PC-3 (cell line): ENCODE data around the gene CCN6. TPM values are rescaled to one million over a fixed set of nuclear protein-coding genes. Genes with fewer than 3 reads are reported as not detected.

Experiments used
- ATAC-seq: fragments of 200-7000 bp; cut with Tn5 transposase; 2 replicates; pipeline ENCODE4 v1.9.1; 2020; ENCODE audit warnings: mild to moderate bottlenecking, moderate library complexity
- BruUV-seq: library from RNA; stranded (reverse); fragments of 400-500 nt; replicated peaks from 2 replicates; lab custom pipeline; 2021; lab: Mats Ljungman, UMichigan
- CTCF ChIA-PET: fragments of 300-600 bp; sonication (Branson Sonifier 250); formaldehyde crosslinking; loops from one replicate; lab custom pipeline; 2022; ENCODE audit warnings: antibody characterized with exemption; lab: Charles Lee
- POLR2A ChIA-PET: fragments of 300-600 bp; sonication (Branson Sonifier 250); formaldehyde crosslinking; loops from one replicate; lab custom pipeline; 2022; ENCODE audit warnings: antibody characterized with exemption; ENCODE audit not compliant: unreplicated experiment; lab: Charles Lee
- DNase-seq: peaks from one replicate; pipeline ENCODE4 v3.0.0-alpha.2; 2015
- H2AFZ ChIP-seq: fragments of 300-600 bp; sonication (generic); 2 replicates; pipeline ENCODE4 v1.6.0; 2016; ENCODE audit warnings: antibody characterized with exemption, low read length
- H3F3A ChIP-seq: fragments of 300-600 bp; sonication (generic); one replicate; pipeline ENCODE4 v1.6.0; 2017; ENCODE audit warnings: antibody characterized with exemption, low read length, control low read depth, mild to moderate bottlenecking; ENCODE audit not compliant: unreplicated experiment
- H3K27ac ChIP-seq: fragments of 300-600 bp; sonication (generic); 2 replicates; pipeline ENCODE4 v1.5.1; 2016; ENCODE audit warnings: mild to moderate bottlenecking, low read length
- H3K27me3 ChIP-seq: fragments of 300-600 bp; sonication (generic); 2 replicates; pipeline ENCODE4 v1.6.1; 2016; ENCODE audit warnings: low read length, mixed read lengths
- H3K36me3 ChIP-seq: fragments of 300-600 bp; sonication (generic); 2 replicates; pipeline ENCODE4 v1.6.1; 2016; ENCODE audit warnings: low read depth, mixed run types, low read length, mixed read lengths
- H3K4me1 ChIP-seq: fragments of 300-600 bp; sonication (generic); 2 replicates; pipeline ENCODE4 v1.5.1; 2016; ENCODE audit warnings: low read length; ENCODE audit not compliant: insufficient read depth
- H3K4me2 ChIP-seq: fragments of 300-600 bp; sonication (generic); 2 replicates; pipeline ENCODE4 v1.6.0; 2016; ENCODE audit warnings: low read length
- H3K4me3 ChIP-seq: fragments of 300-600 bp; sonication (generic); 2 replicates; pipeline ENCODE4 v1.5.1; 2016; ENCODE audit warnings: mild to moderate bottlenecking, low read length, mixed read lengths
- H3K79me2 ChIP-seq: fragments of 300-600 bp; sonication (generic); 2 replicates; pipeline ENCODE4 v1.6.1; 2017; ENCODE audit warnings: low read length, mixed read lengths
- H3K9ac ChIP-seq: fragments of 300-600 bp; sonication (generic); 2 replicates; pipeline ENCODE4 v1.6.0; 2016; ENCODE audit warnings: mild to moderate bottlenecking, low read length
- H3K9me2 ChIP-seq: fragments of 300-600 bp; sonication (generic); replicated peaks from 2 replicates; pipeline ENCODE4 v1.6.1; 2016; ENCODE audit warnings: mixed run types, low read length, mixed read lengths
- H3K9me3 ChIP-seq: fragments of 300-600 bp; sonication (generic); 2 replicates; pipeline ENCODE4 v1.6.1; 2016; ENCODE audit warnings: low read length, mixed read lengths
- H4K20me1 ChIP-seq: fragments of 300-600 bp; sonication (generic); 2 replicates; pipeline ENCODE4 v1.6.1; 2016; ENCODE audit warnings: low read length, mixed read lengths
- EZH2 ChIP-seq: fragments of 300-600 bp; sonication (generic); IDR thresholded peaks from one replicate; pipeline ENCODE4 v1.6.1; 2017; ENCODE audit warnings: antibody characterized with exemption, mild to moderate bottlenecking, low read length; ENCODE audit not compliant: unreplicated experiment
- EZH2phosphoT487 ChIP-seq: fragments of 300-600 bp; sonication (generic); IDR thresholded peaks from 2 replicates; pipeline ENCODE4 v1.6.1; 2018; ENCODE audit warnings: mild to moderate bottlenecking, antibody characterized with exemption, low read length, borderline replicate concordance
- intact Hi-C: fragments of 100-400 bp; cut with micrococcal nuclease; formaldehyde crosslinking; loops from 2 replicates; pipeline ENCODE4 v1.9.0; 2023
- total RNA-seq: library from RNA; depleted of rRNA; stranded (reverse); fragments of >200 nt; gene quantifications from 2 replicates; pipeline ENCODE4 v1.2.3, GENCODE V29; 2014
- TF ChIP-seq, protein P1 (sequence below): fragments of 300-600 bp; sonication (generic); conservative IDR thresholded peaks from 2 replicates; pipeline ENCODE4 v1.5.1; 2017; ENCODE audit warnings: antibody characterized with exemption, low read depth, mild to moderate bottlenecking, low read length

CCN6 gene
- total RNA-seq, 1 experiment from 2014 or later, result not detected

DNA sequence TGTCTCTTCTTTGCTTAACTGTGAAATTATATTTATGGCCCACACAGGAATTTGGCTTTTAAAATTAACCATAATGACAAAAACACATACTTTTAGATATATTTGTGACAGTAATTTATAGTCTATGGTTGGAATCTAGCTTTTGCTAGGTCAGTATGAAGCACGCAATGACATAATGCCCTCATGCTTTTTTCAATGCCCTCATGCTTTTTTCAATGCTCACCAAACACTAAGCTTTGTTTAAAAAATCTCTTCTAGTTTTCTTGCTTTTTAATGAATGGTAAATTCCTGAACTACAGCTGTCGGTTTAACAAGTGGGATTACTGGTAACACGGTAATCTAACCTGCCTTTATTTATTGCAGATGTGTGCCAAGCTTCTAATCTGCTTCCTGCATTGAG, 12.7 kb downstream of the CCN6 start:
- Histone ChIP-seq H4K20me1 (no peaks in the 10 kb centered on the region), H2AFZ (no peak overlapping the region), H3K79me2 (no peaks in the 10 kb centered on the region), H3K27ac (no peak overlapping the region), H3K9me3 (no peaks in the 10 kb centered on the region), H3K9me2 (no peaks in the 10 kb centered on the region), H3K4me1 (peaks cover 7% of the 10 kb centered on the region; the same call in 1 of the 2 replicates), H3K36me3 (peaks cover 3% of the 10 kb centered on the region), H3K4me3 (no peak overlapping the region), H3K4me2 (no peak overlapping the region), H3F3A (no peaks in the 10 kb centered on the region), H3K27me3 (no peaks in the 10 kb centered on the region), H3K9ac (no peak overlapping the region)
- BruUV-seq, result no TSS peak
- TF ChIP-seq EZH2phosphoT487, result no peak
- no peak for TF ChIP-seq EZH2
- TF ChIP-seq, protein P1, sequence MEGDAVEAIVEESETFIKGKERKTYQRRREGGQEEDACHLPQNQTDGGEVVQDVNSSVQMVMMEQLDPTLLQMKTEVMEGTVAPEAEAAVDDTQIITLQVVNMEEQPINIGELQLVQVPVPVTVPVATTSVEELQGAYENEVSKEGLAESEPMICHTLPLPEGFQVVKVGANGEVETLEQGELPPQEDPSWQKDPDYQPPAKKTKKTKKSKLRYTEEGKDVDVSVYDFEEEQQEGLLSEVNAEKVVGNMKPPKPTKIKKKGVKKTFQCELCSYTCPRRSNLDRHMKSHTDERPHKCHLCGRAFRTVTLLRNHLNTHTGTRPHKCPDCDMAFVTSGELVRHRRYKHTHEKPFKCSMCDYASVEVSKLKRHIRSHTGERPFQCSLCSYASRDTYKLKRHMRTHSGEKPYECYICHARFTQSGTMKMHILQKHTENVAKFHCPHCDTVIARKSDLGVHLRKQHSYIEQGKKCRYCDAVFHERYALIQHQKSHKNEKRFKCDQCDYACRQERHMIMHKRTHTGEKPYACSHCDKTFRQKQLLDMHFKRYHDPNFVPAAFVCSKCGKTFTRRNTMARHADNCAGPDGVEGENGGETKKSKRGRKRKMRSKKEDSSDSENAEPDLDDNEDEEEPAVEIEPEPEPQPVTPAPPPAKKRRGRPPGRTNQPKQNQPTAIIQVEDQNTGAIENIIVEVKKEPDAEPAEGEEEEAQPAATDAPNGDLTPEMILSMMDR, result no peak
- intact Hi-C loops, result no loop called here
- ChIA-PET CTCF (no interaction called here), POLR2A (no interaction called here)
- DNase-seq (no peak), ATAC-seq (no peak)

DNA sequence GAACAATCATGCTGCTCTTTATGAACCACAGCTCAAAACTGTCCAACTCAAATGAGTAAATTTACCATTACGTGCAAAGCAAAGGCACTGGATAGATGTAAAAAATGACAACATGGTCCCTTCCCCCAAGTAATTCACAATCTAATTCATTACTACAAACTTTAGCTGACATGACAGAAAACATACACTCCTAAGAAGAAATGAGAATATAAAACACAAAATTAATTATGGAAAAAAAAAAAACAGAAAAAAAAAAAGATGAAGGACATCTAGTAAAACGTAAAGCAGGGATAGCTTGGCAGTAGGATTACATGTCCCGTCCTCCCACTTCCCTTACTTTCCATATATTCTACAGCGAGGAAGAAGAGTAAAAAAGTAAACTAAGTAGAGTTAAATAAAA, 27.7 kb downstream of the CCN6 start:
- ATAC-seq (no peak), DNase-seq (no peak)
- TF ChIP-seq, protein P1, result no peak
- no peak for TF ChIP-seq EZH2
- no peak for TF ChIP-seq EZH2phosphoT487
- Histone ChIP-seq H3K4me3 (no peak overlapping the region), H3K4me2 (no peak overlapping the region), H3F3A (no peaks in the 10 kb centered on the region), H4K20me1 (no peaks in the 10 kb centered on the region), H3K9ac (no peak overlapping the region), H3K9me2 (no peaks in the 10 kb centered on the region), H3K4me1 (no peaks in the 10 kb centered on the region), H3K27me3 (no peaks in the 10 kb centered on the region), H2AFZ (no peak overlapping the region), H3K27ac (no peak overlapping the region), H3K79me2 (no peaks in the 10 kb centered on the region; the same call in 1 of the 2 replicates), H3K9me3 (no peaks in the 10 kb centered on the region), H3K36me3 (no peaks in the 10 kb centered on the region)
- CTCF ChIA-PET, result no interaction called here
- POLR2A ChIA-PET, result interaction anchor here (0.6 kb wide), 1 partner anchor 162 kb away, joined by 4 read pairs; no protein-coding TSS in a partner anchor
- no TSS peak for BruUV-seq
- intact Hi-C loops, result no loop called here

DNA sequence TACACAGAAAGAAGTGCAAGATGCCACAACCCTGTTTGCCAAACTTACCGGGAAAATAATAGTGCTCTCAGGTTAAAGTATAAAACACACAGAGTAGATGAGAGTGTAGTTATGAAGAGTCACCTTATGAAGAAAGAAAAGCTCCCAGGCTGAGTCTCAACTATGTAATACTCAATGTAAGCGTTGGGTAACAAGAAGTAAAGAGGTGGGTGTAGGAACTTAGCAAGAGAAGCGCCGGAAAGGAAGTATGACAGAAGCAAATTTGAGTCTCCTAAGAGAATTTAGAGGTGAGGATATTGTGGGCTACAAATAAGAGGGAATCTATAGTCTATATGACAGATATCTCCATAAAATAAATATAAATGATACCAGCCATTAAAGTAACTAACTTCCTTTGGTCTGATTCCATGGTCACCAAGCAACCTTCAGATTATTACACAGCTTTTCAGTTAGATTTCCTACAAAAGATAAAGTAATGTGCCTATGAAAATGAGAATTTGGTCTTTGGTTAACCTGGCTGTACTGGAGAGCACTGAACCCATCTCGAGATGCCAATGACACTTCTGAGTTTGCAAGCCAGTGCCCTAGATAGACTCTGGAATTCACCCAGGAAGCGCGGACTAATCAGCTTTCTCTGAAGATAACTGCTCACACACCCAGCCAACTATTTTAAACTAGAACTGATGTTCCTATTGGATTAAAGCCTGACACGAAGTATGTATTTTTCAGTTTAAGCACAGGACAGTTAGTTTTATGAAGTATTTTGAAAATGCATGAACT, 31.6 kb downstream of the CCN6 start:
- ChIA-PET POLR2A (no interaction called here), CTCF (interaction anchor here (0.6 to 2.8 kb wide), 2 partner anchors 78 to 490 kb away, joined by 4 to 28 read pairs; no protein-coding TSS in a partner anchor)
- ATAC-seq, result no peak
- no TSS peak for BruUV-seq
- no peaks in the 10 kb centered on the region for H3K27me3 ChIP-seq
- no peaks in the 10 kb centered on the region for H3F3A ChIP-seq
- H4K20me1 ChIP-seq, result no peaks in the 10 kb centered on the region
- no peak overlapping the region for H3K27ac ChIP-seq
- H3K36me3 ChIP-seq, result no peaks in the 10 kb centered on the region
- DNase-seq, result no peak
- no peak overlapping the region for H3K4me3 ChIP-seq
- H3K9me2 ChIP-seq, result no peaks in the 10 kb centered on the region
- intact Hi-C loops, result no loop called here
- H3K9ac ChIP-seq, result no peak overlapping the region
- H3K79me2 ChIP-seq, result no peaks in the 10 kb centered on the region; the same call in 1 of the 2 replicates
- 0 out of 2 replicates have a peak overlapping the region, but pooled peaks have one; percentile 97 for H3K4me2 ChIP-seq
- no peaks in the 10 kb centered on the region for H3K4me1 ChIP-seq
- no peak overlapping the region for H2AFZ ChIP-seq
- H3K9me3 ChIP-seq, result no peaks in the 10 kb centered on the region
- TF ChIP-seq EZH2 (no peak), EZH2phosphoT487 (no peak)
- TF ChIP-seq, protein P1, result no peak
